ENCODE measurements around the gene GRN. TPM values are rescaled to one million over a fixed set of nuclear protein-coding genes. Genes with fewer than 3 reads are reported as not detected.

The GRN gene
- total and polyA plus RNA-seq, 2 of the 8 experiments (the other 6 are each of a cell fraction or from before 2014, with no cell fraction given) = 108 to 387 TPM

- 2% methylated on average over 68 of the region's 85 CpGs; no CpG with 5 or more reads in 1 of the 2 experiments for WGBS, 2 experiments (ENCODE audit: extremely low coverage in 1 of 2, insufficient coverage in 1 of 2, insufficient read length in 1 of 2, insufficient replicate concordance in 2 of 2, low coverage in 1 of 2, low lambda C conversion rate in 2 of 2, missing lambda C conversion rate in 1 of 2)
- Histone ChIP-seq H4K8ac (ENCODE audit: extremely low read depth, insufficient read depth, low read length) (peak within 1 kb of the TSS; percentile 40; the same call in 1 of the 2 replicates), H3K9ac (replicated peaks in 1 of 4; ENCODE audit: extremely low read depth in 1 of 4, low read depth in 3 of 4, low read length in 3 of 4) (peak within 1 kb of the TSS; percentile 51 to 71 (median 64)), H3K27me3 (replicated peaks in 1 of 4; ENCODE audit: control insufficient read depth in 3 of 4, extremely low read depth in 1 of 4, insufficient read depth in 3 of 4, low read length in 3 of 4) (peaks cover 0 to 6% (median 0%) of the 10 kb centered on the region in 4 experiments; a peak in 5 of 7 replicates), H3K14ac (ENCODE audit: insufficient read length) (no peak within 1 kb of the TSS), H3K56ac (replicated peaks; ENCODE audit: insufficient read length, low read depth, low read length) (peak within 1 kb of the TSS; percentile 59), H4K20me1 (replicated peaks in 1 of 2; ENCODE audit: control insufficient read depth in 1 of 2, insufficient read depth in 2 of 2, low read length in 2 of 2) (peaks cover 2 to 15% of the 10 kb centered on the region in 2 experiments), H4K5ac (ENCODE audit: insufficient read length, low read depth, low read length) (peak within 1 kb of the TSS; percentile 16), H2AK5ac (ENCODE audit: low read depth, low read length) (0 out of 2 replicates have a peak within 1 kb of the TSS, but pooled peaks have one; percentile 53), H3K23ac (ENCODE audit: insufficient read length) (no peak within 1 kb of the TSS), H3K4me2 (ENCODE audit: insufficient read depth in 1 of 2, low read depth in 2 of 2, low read length in 2 of 2) (peak within 1 kb of the TSS; percentile 83 to 97), H2BK12ac (ENCODE audit: low read depth, low read length) (peak within 1 kb of the TSS; percentile 39; the same call in 1 of the 2 replicates), H3K79me1 (ENCODE audit: low read depth, low read length) (peaks cover 11% of the 10 kb centered on the region), H3K27ac (ENCODE audit: low read depth, low read length) (0 out of 2 replicates have a peak within 1 kb of the TSS, but pooled peaks have one; percentile 29), H3K4ac (replicated peaks; ENCODE audit: insufficient read length, low read depth, low read length) (no peak within 1 kb of the TSS), H2BK120ac (replicated peaks; ENCODE audit: low read depth, low read length) (peak within 1 kb of the TSS; percentile 33), H3K4me3 (ENCODE audit: extremely low read depth in 1 of 4, insufficient read depth in 2 of 4, low read depth in 3 of 4, low read length in 4 of 4) (peak within 1 kb of the TSS; percentile 74 to 92 (median 84)), H3K4me1 (replicated peaks in 1 of 4; ENCODE audit: control insufficient read depth in 3 of 4, insufficient read depth in 4 of 4, low read length in 3 of 4) (peaks cover 0 to 11% (median 6%) of the 10 kb centered on the region in 4 experiments; a peak in 5 of 7 replicates), H3K79me2 (ENCODE audit: control insufficient read depth in 1 of 2, insufficient read depth in 2 of 2, low read length in 2 of 2) (peaks cover 3 to 13% of the 10 kb centered on the region in 2 experiments; a peak in 3 of 4 replicates), H3K9me3 (ENCODE audit: insufficient read depth in 2 of 2, low read depth in 1 of 2, low read length in 1 of 2) (no peaks in the 10 kb centered on the region), H4K91ac (replicated peaks; ENCODE audit: insufficient read length, low read length) (peak within 1 kb of the TSS; percentile 55), H2BK15ac (ENCODE audit: low read length) (peak within 1 kb of the TSS; percentile 29; the same call in 1 of the 2 replicates), H2BK5ac (ENCODE audit: low read depth, low read length) (peak within 1 kb of the TSS; percentile 44; the same call in 1 of the 2 replicates), H3K23me2 (ENCODE audit: low read depth, low read length) (peaks cover 13% of the 10 kb centered on the region; the same call in 1 of the 2 replicates), H3K18ac (ENCODE audit: extremely low read depth, low read length) (peak within 1 kb of the TSS; percentile 96), H2BK20ac (ENCODE audit: low read length) (no peak within 1 kb of the TSS), H2AFZ (ENCODE audit: low read length) (no peak within 1 kb of the TSS; the same call in 1 of the 2 replicates), H3K36me3 (ENCODE audit: control insufficient read depth in 2 of 4, insufficient read depth in 4 of 4, low read length in 3 of 4) (peaks cover 7 to 26% (median 21%) of the 10 kb centered on the region in 4 experiments; a peak in 7 of 8 replicates)
- DNase-seq (ENCODE audit: low read depth in 1 of 2, low spot score in 2 of 2) (peak in 1 of 2 experiments; percentile 98), FAIRE-seq (no peak)
- ChIA-PET CTCF (ENCODE audit: partially characterized antibody) (interaction anchor here (0.6 to 3.9 kb wide), 9 partner anchors 8 to 486 kb away, joined by 3 to 19 read pairs (median 4); partner anchors contain the start of genes GRN and SLC4A1), POLR2A (ENCODE audit: partially characterized antibody) (interaction anchor here (0.7 to 14.6 kb wide), 11 partner anchors 9 to 132 kb away, joined by 3 to 135 read pairs (median 4); partner anchors contain the start of genes ATXN7L3, GRN, RUNDC3A and UBTF)
- TF ChIP-seq MAFK (IDR thresholded peaks at IDR 0.05; ENCODE audit: low read depth, low read length) (no peak), GABPA (IDR thresholded peaks at IDR 0.05; ENCODE audit: borderline replicate concordance, insufficient read depth, low read length) (no peak), EGR1 (IDR thresholded peaks at IDR 0.05; ENCODE audit: borderline replicate concordance, low read depth, low read length) (peak; percentile 81; the same call in 1 of the 2 replicates), SAP30 (IDR thresholded peaks at IDR 0.05; ENCODE audit: insufficient read depth, insufficient replicate concordance, low read length) (no peak), TEAD4 (IDR thresholded peaks at IDR 0.05; ENCODE audit: low read depth, low read length) (no peak; the same call in 1 of the 2 replicates), E2F6 (IDR thresholded peaks at IDR 0.05) (0 out of 2 replicates have a peak, but pooled peaks have one; percentile 16), POLR2AphosphoS5 (IDR thresholded peaks at IDR 0.05; ENCODE audit: low read depth, low read length) (no peak), CHD2 (IDR thresholded peaks at IDR 0.05; ENCODE audit: low read length) (no peak), MAX (IDR thresholded peaks at IDR 0.05) (peak; percentile 48), SP1 (IDR thresholded peaks at IDR 0.05; ENCODE audit: low read depth, low read length) (peak; percentile 83)
Measured at GRCh38 chr17:44324571-44325275, 20.4 kb upstream of the GRN start, which contains the start of gene SLC25A39. TSS of gene SLC25A39 (minus strand) at chr17:44324823. CDS start at chr17:44323562, 1,261 bp downstream.
